Measurements from ENCODE around the gene DGCR2. TPM values are rescaled to one million over a fixed set of nuclear protein-coding genes. Genes with fewer than 3 reads are reported as not detected.

Gene DGCR2
- total and polyA plus RNA-seq, 2 donors (not counting 1 experiment from before 2014, with no cell fraction given) = 34.3 to 39.5 TPM

- no peaks in the 10 kb centered on the region for H3K36me3 ChIP-seq (ENCODE audit: control insufficient read depth, insufficient read depth, low read length)
- H4K20me1 ChIP-seq (ENCODE audit: control insufficient read depth, extremely low read depth, insufficient read depth, low read length) = peaks cover 2% of the 10 kb centered on the region
- H2AFZ ChIP-seq (ENCODE audit: low read length) = no peak overlapping the region
- peaks cover 51% of the 10 kb centered on the region for H3K79me2 ChIP-seq (ENCODE audit: control insufficient read depth, insufficient read depth, low read length)
- no peak overlapping the region for H3K4me3 ChIP-seq (replicated peaks in 1 of 4; ENCODE audit: control extremely low read depth in 1 of 4, insufficient read depth in 1 of 4, low read depth in 3 of 4, low read length in 4 of 4)
- no peak overlapping the region for H3K4me2 ChIP-seq (ENCODE audit: extremely low read depth, insufficient read depth, low read length)
- no peak overlapping the region for H3K27ac ChIP-seq (ENCODE audit: insufficient read depth, low read length)
- no peak overlapping the region for H3K9ac ChIP-seq (ENCODE audit: insufficient read depth, low read length)
- peaks cover 3% of the 10 kb centered on the region for H3K4me1 ChIP-seq (ENCODE audit: control insufficient read depth, extremely low read depth, insufficient read depth, low read length)
- TF ChIP-seq EZH2 (IDR thresholded peaks at IDR 0.05; ENCODE audit: low read length, missing control alignments) = no peak
- TF ChIP-seq, protein P1, sequence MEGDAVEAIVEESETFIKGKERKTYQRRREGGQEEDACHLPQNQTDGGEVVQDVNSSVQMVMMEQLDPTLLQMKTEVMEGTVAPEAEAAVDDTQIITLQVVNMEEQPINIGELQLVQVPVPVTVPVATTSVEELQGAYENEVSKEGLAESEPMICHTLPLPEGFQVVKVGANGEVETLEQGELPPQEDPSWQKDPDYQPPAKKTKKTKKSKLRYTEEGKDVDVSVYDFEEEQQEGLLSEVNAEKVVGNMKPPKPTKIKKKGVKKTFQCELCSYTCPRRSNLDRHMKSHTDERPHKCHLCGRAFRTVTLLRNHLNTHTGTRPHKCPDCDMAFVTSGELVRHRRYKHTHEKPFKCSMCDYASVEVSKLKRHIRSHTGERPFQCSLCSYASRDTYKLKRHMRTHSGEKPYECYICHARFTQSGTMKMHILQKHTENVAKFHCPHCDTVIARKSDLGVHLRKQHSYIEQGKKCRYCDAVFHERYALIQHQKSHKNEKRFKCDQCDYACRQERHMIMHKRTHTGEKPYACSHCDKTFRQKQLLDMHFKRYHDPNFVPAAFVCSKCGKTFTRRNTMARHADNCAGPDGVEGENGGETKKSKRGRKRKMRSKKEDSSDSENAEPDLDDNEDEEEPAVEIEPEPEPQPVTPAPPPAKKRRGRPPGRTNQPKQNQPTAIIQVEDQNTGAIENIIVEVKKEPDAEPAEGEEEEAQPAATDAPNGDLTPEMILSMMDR (conservative IDR thresholded peaks at IDR 0.05 in 1 of 2, IDR thresholded peaks at IDR 0.05 in 1 of 2; ENCODE audit: low read depth in 1 of 2, low read length in 2 of 2) = peak in 1 of 2 donors; percentile 22
- H3K27me3 ChIP-seq (ENCODE audit: control insufficient read depth, insufficient read depth, low read length) = no peaks in the 10 kb centered on the region
- no peaks in the 10 kb centered on the region for H3K9me3 ChIP-seq (ENCODE audit: control insufficient read depth, insufficient read depth, low read depth, low read length)
- no peak for DNase-seq (ENCODE audit: low read depth in 2 of 2)
These were observed 16.1 kb downstream of the DGCR2 start for GRCh38 chr22:19105867-19106802.

DNA sequence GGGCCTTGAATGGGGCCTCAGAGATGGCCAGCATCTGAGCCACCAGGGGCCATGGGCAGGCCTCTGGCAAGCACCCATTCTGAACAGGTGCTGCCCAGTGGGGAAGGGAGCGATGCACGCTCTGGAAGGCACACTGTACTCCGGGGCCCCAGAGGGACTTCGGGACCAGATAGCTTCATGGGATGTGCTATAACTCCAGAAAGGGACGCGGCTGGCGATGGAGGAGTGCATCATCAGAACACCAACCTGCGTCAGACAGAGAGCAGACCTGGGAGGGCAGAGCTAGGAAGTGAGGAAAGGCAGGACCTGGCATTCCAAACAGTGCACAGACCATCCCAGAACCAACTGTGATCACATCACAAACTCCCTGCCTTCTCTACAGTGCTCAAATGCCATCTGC is 16.8 kb downstream of the DGCR2 start:
- Histone ChIP-seq H3K27ac (ENCODE audit: insufficient read depth, low read length) (no peak overlapping the region), H2AFZ (ENCODE audit: low read length) (no peak overlapping the region), H3K4me3 (replicated peaks in 1 of 4; ENCODE audit: control extremely low read depth in 1 of 4, insufficient read depth in 1 of 4, low read depth in 3 of 4, low read length in 4 of 4) (no peak overlapping the region), H3K9ac (ENCODE audit: insufficient read depth, low read length) (no peak overlapping the region), H3K4me1 (ENCODE audit: control insufficient read depth, extremely low read depth, insufficient read depth, low read length) (peaks cover 3% of the 10 kb centered on the region), H4K20me1 (ENCODE audit: control insufficient read depth, extremely low read depth, insufficient read depth, low read length) (peaks cover 2% of the 10 kb centered on the region), H3K9me3 (ENCODE audit: control insufficient read depth, insufficient read depth, low read depth, low read length) (no peaks in the 10 kb centered on the region), H3K4me2 (ENCODE audit: extremely low read depth, insufficient read depth, low read length) (no peak overlapping the region), H3K36me3 (ENCODE audit: control insufficient read depth, insufficient read depth, low read length) (no peaks in the 10 kb centered on the region), H3K79me2 (ENCODE audit: control insufficient read depth, insufficient read depth, low read length) (peaks cover 54% of the 10 kb centered on the region), H3K27me3 (ENCODE audit: control insufficient read depth, insufficient read depth, low read length) (no peaks in the 10 kb centered on the region)
- no peak for TF ChIP-seq EZH2 (IDR thresholded peaks at IDR 0.05; ENCODE audit: low read length, missing control alignments)
- DNase-seq (ENCODE audit: low read depth in 2 of 2) = no peak

DNA sequence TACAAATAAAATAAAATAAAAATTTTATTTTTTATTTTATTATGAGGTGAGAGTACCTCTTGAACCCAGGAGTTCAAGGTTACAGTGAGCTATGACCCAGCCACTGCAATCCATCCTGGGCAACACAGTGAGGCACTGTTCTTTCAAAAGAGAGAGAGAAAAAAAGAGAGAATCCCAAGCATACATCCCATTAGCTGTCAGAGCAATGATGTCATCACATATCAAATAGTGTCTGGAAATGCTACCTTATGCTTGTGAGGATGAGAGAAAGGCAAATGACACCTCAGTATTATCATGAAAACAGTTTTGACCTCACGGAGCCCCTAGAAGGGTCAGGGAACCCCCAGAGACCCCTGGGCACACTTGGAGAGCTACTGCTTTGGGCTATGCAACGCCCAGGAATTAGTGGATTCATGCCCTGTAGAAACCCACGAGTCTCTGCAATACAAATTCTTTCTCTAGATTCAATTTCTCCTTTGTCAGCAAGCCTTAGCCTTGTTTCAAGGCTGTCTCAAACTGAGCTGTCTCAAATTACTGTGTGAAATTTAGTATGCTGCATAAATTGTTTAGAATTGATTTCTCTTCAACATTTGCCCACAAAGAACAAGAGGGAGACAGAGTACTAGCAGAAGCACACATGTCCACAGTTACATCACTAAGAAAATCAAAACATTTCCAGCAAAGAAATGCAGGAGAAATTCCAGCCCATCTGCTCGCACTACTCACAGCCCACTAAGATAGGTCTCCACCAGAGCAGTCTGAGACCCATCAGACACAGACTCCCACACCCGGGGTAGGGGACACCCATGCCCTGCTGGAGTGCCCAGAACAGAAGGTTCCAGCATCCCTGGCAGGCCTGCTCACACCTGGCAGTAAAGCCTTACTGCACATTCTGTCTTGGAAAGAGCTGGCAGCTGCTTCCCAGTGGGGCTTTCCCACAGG is 18.1 kb downstream of the DGCR2 start:
- Histone ChIP-seq H3K4me3 (replicated peaks in 1 of 4; ENCODE audit: control extremely low read depth in 1 of 4, insufficient read depth in 1 of 4, low read depth in 3 of 4, low read length in 4 of 4) (no peak overlapping the region), H3K4me2 (ENCODE audit: extremely low read depth, insufficient read depth, low read length) (no peak overlapping the region), H3K36me3 (ENCODE audit: control insufficient read depth, insufficient read depth, low read length) (no peaks in the 10 kb centered on the region), H3K27ac (ENCODE audit: insufficient read depth, low read length) (no peak overlapping the region), H3K4me1 (ENCODE audit: control insufficient read depth, extremely low read depth, insufficient read depth, low read length) (peaks cover 3% of the 10 kb centered on the region), H3K79me2 (ENCODE audit: control insufficient read depth, insufficient read depth, low read length) (peaks cover 53% of the 10 kb centered on the region), H4K20me1 (ENCODE audit: control insufficient read depth, extremely low read depth, insufficient read depth, low read length) (peaks cover 2% of the 10 kb centered on the region), H2AFZ (ENCODE audit: low read length) (no peak overlapping the region), H3K9me3 (ENCODE audit: control insufficient read depth, insufficient read depth, low read depth, low read length) (no peaks in the 10 kb centered on the region), H3K27me3 (ENCODE audit: control insufficient read depth, insufficient read depth, low read length) (no peaks in the 10 kb centered on the region), H3K9ac (ENCODE audit: insufficient read depth, low read length) (no peak overlapping the region)
- TF ChIP-seq EZH2 (IDR thresholded peaks at IDR 0.05; ENCODE audit: low read length, missing control alignments) = no peak
- TF ChIP-seq, protein P1 (conservative IDR thresholded peaks at IDR 0.05 in 1 of 2, IDR thresholded peaks at IDR 0.05 in 1 of 2; ENCODE audit: low read depth in 1 of 2, low read length in 2 of 2) = no peak
- peak; percentile 21 to 86 for DNase-seq (ENCODE audit: low read depth in 2 of 2)
